ENCODE measurements around the gene SNCB. TPM values are rescaled to one million over a fixed set of nuclear protein-coding genes. Genes with fewer than 3 reads are reported as not detected.

Gene SNCB
- total RNA-seq, 2 donors from 2014 or later = 0.22 to 1.8 TPM

DNA sequence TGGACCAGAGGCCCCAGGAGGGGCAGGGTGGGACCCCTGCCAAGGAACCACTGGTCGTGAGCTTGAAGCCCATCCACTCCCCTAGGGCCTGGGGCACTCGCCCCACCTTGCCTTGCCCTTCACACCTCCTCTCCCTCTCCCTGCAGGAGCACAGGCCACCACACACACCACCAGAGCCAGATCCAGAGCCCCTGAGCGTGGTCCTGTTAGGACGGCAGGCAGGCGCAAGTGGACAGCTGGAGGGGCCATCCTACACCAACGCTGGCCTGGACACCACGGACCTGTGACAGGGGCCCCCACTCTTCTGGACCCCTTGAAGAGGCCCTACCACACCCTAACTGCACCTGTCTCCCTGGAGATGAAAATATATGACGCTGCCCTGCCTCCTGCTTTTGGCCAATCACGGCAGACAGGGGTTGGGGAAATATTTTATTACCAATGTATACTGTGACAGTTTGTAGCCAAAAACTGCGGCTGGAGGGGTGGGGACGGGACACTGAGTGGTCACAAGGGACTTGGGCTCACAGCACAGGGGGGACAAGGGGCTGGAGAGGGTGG is 34.9 kb downstream of the SNCB start:
- Histone ChIP-seq H3K27ac (ENCODE audit: low read depth, low read length) (no peak overlapping the region), H3K9me3 (ENCODE audit: control insufficient read depth, low read length) (no peaks in the 10 kb centered on the region), H3K4me3 (ENCODE audit: low read length) (no peak overlapping the region), H3K9ac (ENCODE audit: extremely low read depth, low read length, poor library complexity, severe bottlenecking) (no peak overlapping the region), H3K4me1 (ENCODE audit: control insufficient read depth, insufficient read depth, low read length) (no peaks in the 10 kb centered on the region), H3K36me3 (ENCODE audit: control insufficient read depth, insufficient read depth, low read length) (no peaks in the 10 kb centered on the region), H3K27me3 (ENCODE audit: control insufficient read depth, insufficient read depth, low read length, poor library complexity, severe bottlenecking) (no peaks in the 10 kb centered on the region)
- H3K36me3 Mint-ChIP-seq (ENCODE audit: low read depth) = peaks cover 4% of the 10 kb centered on the region
- no peaks in the 10 kb centered on the region for H3K9me3 Mint-ChIP-seq
- no peak overlapping the region for H3K27ac Mint-ChIP-seq
- no peak overlapping the region for H3K4me3 Mint-ChIP-seq
- no peak for DNase-seq
- WGBS, 2 experiments (ENCODE audit: insufficient coverage in 1 of 2, insufficient read length in 1 of 2) = 88 to 92% methylated on average over 9 to 11 of the region's 11 CpGs
- H3K27me3 Mint-ChIP-seq (ENCODE audit: insufficient read depth) = peaks cover 52% of the 10 kb centered on the region
- TF ChIP-seq, protein P1, sequence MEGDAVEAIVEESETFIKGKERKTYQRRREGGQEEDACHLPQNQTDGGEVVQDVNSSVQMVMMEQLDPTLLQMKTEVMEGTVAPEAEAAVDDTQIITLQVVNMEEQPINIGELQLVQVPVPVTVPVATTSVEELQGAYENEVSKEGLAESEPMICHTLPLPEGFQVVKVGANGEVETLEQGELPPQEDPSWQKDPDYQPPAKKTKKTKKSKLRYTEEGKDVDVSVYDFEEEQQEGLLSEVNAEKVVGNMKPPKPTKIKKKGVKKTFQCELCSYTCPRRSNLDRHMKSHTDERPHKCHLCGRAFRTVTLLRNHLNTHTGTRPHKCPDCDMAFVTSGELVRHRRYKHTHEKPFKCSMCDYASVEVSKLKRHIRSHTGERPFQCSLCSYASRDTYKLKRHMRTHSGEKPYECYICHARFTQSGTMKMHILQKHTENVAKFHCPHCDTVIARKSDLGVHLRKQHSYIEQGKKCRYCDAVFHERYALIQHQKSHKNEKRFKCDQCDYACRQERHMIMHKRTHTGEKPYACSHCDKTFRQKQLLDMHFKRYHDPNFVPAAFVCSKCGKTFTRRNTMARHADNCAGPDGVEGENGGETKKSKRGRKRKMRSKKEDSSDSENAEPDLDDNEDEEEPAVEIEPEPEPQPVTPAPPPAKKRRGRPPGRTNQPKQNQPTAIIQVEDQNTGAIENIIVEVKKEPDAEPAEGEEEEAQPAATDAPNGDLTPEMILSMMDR (conservative IDR thresholded peaks at IDR 0.05) = no peak
- H3K4me1 Mint-ChIP-seq = no peaks in the 10 kb centered on the region

DNA sequence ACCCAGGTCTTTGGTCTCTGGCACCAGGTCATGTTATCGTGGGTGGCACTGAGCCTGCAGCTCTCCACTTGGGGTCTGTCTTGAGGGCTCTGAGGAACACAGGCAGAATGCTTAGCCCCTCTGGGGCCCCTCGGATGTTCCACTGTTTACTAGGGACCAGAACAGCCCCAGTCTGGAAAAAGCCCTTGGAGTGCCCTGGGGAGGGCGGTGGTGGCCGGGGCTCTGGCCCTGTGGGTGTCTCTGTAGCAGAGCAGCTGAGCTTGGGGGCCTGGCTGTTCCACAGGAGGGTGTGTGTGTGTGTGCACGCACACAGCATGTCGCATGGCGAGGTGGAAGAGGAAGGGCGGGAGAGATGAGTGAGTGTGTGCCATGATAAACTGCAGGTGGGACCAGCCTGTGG is 35.8 kb downstream of the SNCB start:
- no peaks in the 10 kb centered on the region for H3K4me1 Mint-ChIP-seq
- peaks cover 4% of the 10 kb centered on the region for H3K36me3 Mint-ChIP-seq (ENCODE audit: low read depth)
- H3K9me3 Mint-ChIP-seq = no peaks in the 10 kb centered on the region
- H3K27ac ChIP-seq (ENCODE audit: low read depth, low read length) = no peak overlapping the region
- no peaks in the 10 kb centered on the region for H3K36me3 ChIP-seq (ENCODE audit: control insufficient read depth, insufficient read depth, low read length)
- peaks cover 55% of the 10 kb centered on the region for H3K27me3 Mint-ChIP-seq (ENCODE audit: insufficient read depth)
- 94 to 98% methylated on average over 6 to 8 of the region's 8 CpGs for WGBS, 2 experiments (ENCODE audit: insufficient coverage in 1 of 2, insufficient read length in 1 of 2)
- H3K9me3 ChIP-seq (ENCODE audit: control insufficient read depth, low read length) = no peaks in the 10 kb centered on the region
- H3K4me1 ChIP-seq (ENCODE audit: control insufficient read depth, insufficient read depth, low read length) = no peaks in the 10 kb centered on the region
- TF ChIP-seq, protein P1 (conservative IDR thresholded peaks at IDR 0.05) = no peak
- no peak overlapping the region for H3K27ac Mint-ChIP-seq
- no peak overlapping the region for H3K9ac ChIP-seq (ENCODE audit: extremely low read depth, low read length, poor library complexity, severe bottlenecking)
- no peak overlapping the region for H3K4me3 Mint-ChIP-seq
- H3K4me3 ChIP-seq (ENCODE audit: low read length) = no peak overlapping the region
- DNase-seq = no peak
- no peaks in the 10 kb centered on the region for H3K27me3 ChIP-seq (ENCODE audit: control insufficient read depth, insufficient read depth, low read length, poor library complexity, severe bottlenecking)

DNA sequence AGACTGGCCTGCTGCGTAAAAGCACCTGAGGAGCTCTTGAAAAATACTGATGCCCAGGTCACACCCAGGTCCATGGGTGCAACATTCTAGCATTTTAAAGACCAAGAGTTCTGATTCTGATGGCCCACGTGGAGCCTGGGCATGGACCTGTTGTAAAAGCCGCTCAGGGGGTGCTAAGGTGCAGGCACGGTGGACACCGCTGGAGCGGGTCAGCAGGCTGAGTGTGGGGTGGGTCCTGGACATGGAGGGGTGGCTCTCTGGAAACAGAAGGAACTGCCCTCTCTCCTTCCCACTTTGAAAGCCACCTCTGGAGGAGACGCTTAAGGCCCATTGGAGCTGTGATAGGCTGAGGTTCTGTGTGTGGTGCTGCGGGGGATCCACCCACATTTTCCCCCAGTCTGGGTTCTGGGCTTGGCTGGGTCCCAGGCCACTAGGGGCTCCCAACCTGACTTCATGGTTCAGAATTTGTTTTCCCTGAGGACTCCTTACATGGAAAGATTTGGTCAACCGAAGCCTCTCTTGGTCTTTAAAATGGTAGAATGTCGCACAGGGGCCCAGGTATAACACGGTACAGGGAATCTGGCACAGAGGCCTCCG is 37.0 kb downstream of the SNCB start:
- Histone ChIP-seq H3K9ac (ENCODE audit: extremely low read depth, low read length, poor library complexity, severe bottlenecking) (no peak overlapping the region), H3K9me3 (ENCODE audit: control insufficient read depth, low read length) (no peaks in the 10 kb centered on the region), H3K27me3 (ENCODE audit: control insufficient read depth, insufficient read depth, low read length, poor library complexity, severe bottlenecking) (no peaks in the 10 kb centered on the region), H3K27ac (ENCODE audit: low read depth, low read length) (no peak overlapping the region), H3K4me3 (ENCODE audit: low read length) (no peak overlapping the region), H3K36me3 (ENCODE audit: control insufficient read depth, insufficient read depth, low read length) (no peaks in the 10 kb centered on the region), H3K4me1 (ENCODE audit: control insufficient read depth, insufficient read depth, low read length) (no peaks in the 10 kb centered on the region)
- DNase-seq = no peak
- no peak overlapping the region for H3K4me3 Mint-ChIP-seq
- peaks cover 47% of the 10 kb centered on the region for H3K27me3 Mint-ChIP-seq (ENCODE audit: insufficient read depth)
- TF ChIP-seq, protein P1 (conservative IDR thresholded peaks at IDR 0.05) = peak; percentile 38
- H3K27ac Mint-ChIP-seq = no peak overlapping the region
- H3K9me3 Mint-ChIP-seq = no peaks in the 10 kb centered on the region
- WGBS, 2 experiments (ENCODE audit: insufficient coverage in 1 of 2, insufficient read length in 1 of 2) = 93 to 97% methylated on average over 7 to 11 of the region's 12 CpGs
- H3K4me1 Mint-ChIP-seq = no peaks in the 10 kb centered on the region
- H3K36me3 Mint-ChIP-seq (ENCODE audit: low read depth) = no peaks in the 10 kb centered on the region
